GM19372 (cell line): ENCODE results near the gene REEP1.

Source experiments
- ATAC-seq: cut with Tn5 transposase; IDR thresholded peaks from one replicate; pipeline ENCODE4 v1.9.1; 2021; ENCODE audit warnings: mild to moderate bottlenecking, low read depth, moderate library complexity; ENCODE audit not compliant: unreplicated experiment

Gene REEP1, protein sequence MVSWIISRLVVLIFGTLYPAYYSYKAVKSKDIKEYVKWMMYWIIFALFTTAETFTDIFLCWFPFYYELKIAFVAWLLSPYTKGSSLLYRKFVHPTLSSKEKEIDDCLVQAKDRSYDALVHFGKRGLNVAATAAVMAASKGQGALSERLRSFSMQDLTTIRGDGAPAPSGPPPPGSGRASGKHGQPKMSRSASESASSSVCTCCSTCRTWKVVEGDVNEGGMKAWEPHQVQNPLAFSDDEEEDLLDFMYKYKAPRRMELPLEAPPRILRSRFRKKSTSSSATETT

DNA sequence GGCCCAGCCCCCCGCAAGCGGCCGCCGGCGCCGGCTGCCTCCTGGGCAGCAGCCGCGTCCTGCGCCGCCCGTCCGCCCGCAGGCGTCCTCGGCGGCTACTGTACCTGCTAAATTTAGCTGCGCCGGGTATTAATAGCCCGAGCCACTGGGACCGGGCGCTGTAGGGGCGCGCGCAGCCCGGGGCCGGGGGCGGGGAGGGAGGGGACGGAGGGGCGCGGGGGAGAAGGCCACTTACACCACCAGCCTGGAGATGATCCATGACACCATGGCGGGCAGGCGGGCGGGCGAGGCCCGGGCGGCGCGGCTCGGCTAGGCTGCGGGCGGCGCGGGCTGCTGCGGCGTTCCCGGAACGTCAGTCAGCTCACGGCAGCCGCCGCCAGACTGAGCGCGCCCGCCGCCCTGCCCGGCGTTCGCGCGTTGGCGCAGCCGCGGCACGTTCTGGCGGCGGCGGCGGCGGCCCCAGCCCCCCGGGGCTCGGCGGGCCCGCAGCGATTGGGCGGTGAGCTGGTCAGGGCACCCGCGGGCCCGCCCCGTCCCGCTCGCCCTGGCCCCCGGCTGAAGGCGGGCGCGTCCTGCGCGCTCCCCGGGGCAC is at the start of gene REEP1:
Gene REEP1 (minus strand): TSS at position 383 of the 592 bp plus-strand sequence. CDS start 116 bp downstream, at position 267.
- ATAC-seq: peak; percentile 70

DNA sequence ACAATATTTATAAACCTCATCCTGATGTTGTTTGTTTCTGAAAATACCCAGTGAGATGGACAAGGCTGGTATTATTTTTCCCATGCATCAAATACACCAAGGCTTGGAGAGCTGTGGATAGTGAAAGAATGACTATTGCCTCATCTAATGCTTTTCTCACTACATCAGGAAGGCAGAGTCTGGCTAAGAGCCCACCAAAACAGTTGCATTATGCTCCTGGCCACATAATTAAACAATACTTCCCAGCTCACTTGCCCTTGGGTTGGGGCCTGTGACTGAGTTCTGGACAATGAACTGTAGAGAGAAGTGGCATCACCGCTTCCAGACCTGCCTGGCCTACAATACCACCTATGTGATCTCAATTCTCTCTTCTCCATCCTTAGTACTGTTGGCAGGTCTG is 46.4 kb upstream of the REEP1 start:
- no peak for ATAC-seq

DNA sequence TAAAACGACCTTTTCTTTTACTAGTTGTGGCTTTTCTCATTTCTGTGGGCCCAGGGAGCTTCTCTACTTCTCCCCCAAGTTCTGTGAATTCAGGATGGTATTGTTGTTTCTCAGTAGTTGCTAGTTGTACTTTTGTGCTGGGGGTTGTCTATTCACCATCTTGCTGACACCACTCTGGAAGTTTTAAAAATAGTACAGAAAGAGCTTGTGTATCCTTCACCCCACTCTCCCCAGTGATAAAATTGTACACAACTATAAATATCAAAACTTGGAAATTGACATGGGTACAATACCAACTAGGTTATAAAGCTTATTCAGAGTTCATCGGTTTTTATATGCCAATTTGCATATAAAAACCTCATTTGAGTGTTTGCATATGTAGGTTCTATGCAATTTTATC is 45.3 kb upstream of the REEP1 start:
- no peak for ATAC-seq

DNA sequence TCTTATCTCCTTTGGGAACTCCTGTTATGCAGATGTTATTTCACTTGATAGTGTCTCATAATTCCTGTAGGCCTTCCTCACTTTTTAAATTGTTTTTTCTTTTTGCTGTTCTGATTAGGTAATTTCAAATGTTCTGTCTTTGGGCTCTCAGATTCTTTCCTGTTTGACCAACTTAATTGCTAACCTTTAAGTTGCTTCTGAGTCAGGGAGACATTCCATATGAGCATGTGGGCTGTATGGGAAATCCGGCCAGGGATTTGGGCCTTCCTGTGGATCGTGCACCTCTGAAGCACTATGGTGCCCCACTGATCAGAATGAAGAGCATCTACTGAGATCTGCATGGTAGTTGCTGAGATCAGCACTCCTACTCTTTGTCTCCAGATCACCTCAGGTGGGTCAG is 44.7 kb upstream of the REEP1 start:
- no peak for ATAC-seq

DNA sequence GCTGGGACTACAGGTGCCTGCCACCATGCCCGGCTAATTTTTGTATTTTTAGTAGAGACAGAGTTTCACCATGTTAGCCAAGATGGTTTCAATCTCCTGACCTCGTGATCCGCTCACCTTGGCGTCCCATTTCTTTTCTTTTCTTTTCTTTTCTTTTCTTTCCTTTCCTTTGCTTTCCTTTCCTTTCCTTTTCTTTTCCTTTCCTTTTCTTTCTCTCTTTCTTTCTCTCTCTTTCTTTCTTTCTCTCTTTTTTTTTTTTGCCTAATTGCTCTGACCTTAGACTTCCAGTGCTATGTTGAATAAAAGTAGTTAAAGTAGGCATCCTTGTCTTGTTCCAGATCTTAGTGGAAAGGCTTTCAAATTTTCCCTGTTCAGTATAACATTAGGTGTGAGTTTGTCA is 41.0 kb upstream of the REEP1 start:
- ATAC-seq: no peak

DNA sequence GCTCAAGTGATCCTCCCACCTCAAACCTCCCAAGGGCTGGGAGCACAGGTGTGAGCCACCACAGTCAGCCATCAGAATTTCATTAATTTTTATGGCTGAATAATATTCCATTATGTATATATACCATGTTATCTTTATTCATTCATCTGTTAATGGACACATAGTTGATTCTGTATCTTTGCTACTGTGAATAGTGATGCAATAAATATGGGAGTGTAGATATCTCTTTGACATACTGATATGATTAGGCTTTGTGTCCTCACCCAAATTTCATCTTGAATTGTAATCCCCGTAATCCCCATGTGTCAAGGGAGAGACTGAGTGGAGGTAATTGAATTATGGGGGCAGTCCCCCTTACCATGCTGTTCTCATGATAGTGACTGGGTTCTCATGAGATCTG is 38.2 kb upstream of the REEP1 start:
- no peak for ATAC-seq

DNA sequence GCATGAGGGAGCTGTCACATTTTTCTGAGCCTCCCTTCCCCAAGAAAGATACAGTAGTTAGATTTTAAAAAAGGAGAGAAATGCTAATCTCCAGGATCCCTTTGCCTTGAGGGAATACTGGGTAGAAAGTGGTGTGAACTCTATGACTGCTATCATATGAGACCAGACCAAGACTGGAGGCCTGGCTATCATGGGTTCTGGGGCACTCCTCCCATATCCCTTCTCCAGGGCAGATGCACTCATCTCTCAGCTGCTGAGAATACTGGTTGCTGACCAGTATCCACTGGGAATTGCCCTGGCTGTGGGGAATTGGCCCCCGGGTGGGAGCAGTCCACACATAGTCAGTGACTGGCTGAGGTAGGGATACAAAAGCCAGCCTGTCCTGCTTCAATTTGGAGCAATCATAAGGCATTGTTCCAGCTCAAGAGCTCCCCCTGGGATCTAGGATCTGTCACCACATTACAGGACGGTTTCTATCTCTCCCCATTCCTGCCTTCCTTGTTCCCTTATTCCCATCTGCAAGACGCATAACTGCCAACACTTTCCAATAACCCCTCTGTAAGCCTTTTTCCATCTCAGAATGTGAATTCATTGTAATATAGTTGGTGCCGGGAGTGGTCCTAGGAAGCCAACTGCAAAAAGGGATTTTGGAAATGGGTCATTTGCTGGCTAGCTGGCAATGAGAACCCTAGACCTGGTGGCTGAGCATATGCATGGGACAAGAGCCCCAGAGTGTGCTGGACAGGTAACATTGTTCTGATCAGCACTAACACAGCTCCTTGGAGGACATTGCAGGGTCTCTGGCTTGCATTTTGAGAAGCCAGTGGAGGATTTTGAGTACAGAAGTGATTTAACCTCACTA is 35.4 kb upstream of the REEP1 start:
- ATAC-seq: no peak

DNA sequence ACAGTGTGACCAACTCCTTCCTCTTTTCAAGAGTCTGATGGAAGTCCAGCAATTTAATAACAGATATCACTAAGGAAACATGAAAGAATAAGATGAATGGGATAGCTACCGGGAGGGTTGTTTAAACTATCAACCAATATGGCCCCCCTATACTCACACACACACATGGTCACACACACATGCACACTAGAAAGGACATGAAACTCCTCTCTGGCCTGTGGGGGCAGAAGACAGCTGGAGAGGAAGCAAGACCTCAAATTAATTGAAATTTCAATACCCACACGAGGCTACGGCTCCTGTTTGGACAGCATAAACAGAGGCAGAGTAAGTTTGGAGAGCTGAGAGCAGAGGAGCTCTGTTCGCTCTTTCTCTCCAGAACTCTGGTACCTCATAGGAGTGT is 34.7 kb upstream of the REEP1 start:
- no peak for ATAC-seq

DNA sequence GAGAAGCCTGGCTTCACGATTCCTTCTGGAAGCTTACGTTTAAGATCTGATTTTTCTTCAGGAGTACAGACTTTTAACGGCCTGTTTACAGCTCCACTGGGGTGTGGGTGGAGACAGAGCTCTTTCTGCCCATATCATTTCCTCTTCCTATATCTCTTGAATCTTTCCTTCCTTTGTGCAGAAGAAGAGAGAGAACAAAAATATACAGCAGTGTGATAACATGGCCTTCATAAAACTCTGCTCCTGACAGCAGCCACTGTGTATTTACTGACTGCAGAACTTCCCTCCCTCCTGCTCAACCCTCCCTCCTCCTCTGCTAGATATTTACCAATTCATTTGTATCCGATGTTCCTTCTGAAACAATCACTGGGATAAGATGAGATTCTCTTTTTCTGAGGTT is 34.1 kb upstream of the REEP1 start:
- no peak for ATAC-seq

DNA sequence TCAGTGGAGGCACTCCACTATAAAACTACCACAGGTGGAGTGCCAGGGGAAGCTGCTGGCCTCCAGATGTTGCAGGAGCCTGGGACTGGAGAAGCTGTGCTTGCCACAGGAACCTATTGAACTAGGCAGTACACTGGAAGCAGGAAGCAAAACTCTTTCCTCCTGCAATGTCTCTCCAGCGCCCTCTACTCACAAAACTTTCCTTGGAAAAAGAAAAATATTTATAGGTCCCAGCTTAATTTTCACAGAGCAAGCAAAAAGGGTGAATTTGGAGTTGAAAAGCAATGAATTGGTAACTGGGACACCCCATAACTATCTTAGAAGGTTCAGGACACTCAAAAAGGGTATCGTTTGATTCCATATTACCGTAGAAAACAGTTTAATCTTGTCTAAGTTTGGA is 33.2 kb upstream of the REEP1 start:
- ATAC-seq: no peak

DNA sequence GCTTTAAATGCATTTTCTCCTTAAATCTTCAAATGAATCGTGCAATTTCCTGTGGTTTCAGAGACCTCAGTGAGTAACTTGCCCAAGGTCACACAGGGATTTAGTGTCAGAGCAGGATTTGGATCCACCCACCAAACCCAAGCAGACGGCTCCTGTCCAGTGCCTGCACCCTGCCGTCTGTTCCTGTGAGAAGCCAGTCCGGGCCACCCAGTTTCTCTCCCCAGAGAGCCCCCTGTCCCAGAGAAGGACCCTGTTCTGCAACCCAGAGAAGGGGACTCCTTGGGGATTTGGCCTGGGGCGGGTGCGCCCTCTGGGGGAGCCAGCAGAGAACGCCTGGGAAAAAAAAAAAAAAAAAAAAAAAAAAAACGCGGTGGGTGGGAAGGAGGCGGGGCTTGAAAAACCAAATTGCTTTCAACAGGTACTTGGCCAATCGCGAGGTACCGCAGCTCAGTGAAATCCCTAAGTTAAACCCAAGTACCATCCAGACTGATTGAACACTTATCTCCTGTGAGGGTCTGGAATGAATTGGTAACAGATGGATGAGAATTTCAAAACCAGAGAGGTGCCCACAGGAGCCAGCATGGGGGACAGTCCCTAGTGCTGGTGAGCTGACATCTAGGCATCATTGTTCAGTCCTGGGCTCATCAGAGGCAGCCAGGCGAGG is 30.9 kb upstream of the REEP1 start:
- no peak for ATAC-seq

DNA sequence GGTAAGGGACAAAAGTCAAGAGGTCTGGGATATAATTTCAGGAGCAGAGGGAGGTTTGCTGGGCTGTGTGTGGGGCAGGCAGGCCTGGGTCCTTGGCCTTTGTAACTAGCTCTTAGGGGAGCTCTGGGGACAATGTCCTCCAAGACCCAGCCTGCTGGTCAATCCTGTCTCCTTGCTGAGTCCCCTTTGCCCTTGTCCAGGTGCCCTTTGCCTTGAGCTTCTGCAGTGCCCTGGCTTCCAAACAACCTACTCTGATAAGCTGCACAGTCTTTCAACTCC is 30.0 kb upstream of the REEP1 start:
- no peak for ATAC-seq

DNA sequence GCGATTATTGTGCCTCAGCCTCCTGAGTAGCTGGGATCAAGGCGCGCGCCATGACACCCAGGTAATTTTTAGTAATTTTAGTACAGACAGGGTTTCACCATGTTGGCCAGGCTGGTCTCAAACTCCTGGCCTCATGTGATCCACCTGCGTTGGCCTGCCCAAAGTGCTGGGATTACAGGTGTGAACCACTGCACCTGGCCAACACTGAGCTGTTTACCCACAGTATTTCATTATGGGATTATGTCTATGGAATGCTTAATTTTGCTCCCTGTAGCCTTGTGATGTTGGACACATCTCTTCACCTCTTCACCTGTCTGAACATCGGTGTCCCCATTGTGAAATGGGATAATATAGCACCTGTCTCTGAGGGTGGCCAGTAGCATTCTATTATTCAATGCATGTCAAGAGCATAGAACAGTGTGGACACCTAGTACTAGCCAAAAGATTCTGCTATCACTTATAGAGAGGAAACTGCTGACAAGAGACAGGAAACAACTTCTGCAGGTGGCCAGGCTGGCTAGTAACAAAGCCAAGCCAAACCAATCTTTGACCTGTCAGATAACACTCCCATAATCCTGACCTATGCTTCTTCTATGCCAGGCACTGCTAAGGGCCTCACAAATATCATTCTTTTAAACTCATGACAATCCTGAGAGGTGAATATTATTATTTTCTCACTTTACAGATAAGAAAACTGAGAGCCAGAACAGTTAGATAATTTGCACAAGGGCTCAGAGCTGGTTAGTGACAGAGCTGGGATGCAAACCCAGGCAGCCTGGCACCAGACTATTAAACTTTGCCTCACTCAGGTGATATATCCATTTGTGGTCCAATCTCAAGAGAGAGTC is 29.4 kb upstream of the REEP1 start:
- no peak for ATAC-seq

DNA sequence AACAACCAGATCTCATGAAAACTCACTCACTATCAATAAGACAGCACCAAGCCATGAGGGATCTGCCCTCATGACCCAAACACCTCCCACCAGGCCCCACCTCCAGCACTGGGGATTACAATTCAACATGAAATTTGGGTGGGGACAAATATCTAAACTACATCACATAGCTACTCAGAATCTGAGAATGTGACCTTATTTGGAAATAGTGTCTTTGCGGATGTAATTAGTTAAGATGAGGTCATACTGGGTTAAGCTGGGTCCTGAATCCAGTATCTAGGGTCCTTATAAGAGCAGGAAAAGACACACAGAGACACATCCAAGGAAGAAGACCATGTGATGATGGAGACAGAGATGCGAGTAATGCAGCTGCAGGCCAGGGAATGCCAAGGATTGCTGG is 27.5 kb upstream of the REEP1 start:
- ATAC-seq: no peak

DNA sequence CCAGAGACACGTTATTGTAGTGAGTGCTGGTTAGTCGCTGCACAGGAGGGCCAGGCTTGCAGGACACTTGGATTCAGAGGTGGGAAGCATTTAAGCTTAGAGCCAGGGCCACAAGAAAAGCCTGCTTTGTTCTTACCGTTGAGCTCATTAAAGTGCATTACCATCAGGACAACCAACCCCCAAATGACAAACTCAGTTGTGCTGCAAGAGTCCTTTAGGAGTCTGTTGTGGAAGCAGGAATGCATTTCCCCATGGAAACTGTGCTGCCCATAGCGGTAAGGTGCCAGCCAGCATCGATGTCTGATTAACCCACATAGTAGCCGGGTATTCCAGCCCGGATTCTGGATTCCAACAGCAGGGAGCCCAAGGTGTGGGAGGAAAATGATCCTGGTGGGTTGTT is 23.4 kb upstream of the REEP1 start:
- no peak for ATAC-seq

DNA sequence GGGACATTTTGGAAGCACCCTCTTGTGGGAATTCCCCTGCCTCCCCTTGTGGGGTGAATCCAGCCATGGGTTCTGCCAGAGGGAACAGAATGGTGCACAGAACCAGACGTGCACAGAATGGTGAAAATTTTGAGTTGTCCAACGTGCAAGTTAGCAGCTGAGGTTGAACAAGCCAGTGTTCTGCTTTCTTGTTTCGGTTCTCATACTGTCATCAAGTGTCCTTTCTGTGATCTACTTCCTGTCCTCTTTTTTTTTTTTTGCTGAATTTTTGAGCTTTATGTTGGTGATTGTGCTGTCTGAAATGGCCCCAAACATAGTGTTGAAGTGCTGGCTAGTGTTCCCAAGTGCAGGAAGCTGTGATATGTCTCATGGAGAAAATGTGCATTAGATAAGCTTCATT is 21.5 kb upstream of the REEP1 start:
- peak; percentile 87 for ATAC-seq

DNA sequence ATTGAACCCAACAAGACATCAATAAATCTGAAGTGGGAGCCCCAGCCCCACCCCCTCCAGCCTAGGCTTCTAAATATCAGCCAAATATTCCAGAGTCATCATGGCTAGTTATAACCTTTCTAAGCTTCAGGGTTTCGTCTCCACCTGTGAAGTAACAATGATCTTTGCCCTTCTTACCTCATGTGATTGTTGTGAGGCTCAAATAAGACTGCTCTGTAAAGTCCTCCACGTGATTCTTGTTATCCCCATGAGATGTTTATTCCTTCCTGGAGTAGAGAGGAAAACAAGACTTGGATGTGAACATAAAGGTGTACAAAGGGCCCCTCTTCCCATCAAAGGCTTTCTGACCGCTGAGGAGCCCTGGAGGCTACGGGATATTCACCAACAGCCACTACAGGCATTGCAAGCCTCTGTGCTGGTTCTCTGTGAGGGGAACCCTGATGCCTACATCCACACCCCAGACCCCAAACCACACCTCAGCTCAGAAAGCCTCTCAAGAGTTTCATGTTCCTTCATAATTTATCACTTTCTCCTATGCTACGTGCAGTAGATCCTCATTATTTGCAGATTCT is 20.1 kb upstream of the REEP1 start:
- no peak for ATAC-seq

DNA sequence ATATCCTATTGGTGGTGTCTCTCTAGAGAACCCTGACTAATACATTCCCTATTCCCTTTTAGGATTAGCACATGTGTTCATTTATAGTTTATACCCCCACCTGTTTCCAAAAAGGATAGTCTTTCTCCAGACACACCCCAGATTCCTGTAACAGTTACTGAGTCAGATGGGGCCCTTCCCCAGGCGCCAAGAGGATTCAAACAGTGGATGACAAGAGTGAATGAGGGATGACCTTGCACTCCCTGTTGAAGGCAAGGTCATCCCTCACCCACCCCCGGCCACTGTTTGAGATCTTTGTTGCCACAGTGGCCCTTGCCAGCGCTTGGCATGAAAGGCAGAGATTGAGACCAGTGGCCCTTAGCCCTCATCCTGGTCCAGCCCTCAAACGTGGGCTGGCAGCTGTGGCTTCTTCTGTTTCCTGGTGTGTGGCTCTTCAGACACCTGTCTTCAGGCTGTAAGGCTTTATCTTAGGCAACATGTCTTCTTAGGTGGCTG is 15.3 kb upstream of the REEP1 start:
- ATAC-seq: no peak

DNA sequence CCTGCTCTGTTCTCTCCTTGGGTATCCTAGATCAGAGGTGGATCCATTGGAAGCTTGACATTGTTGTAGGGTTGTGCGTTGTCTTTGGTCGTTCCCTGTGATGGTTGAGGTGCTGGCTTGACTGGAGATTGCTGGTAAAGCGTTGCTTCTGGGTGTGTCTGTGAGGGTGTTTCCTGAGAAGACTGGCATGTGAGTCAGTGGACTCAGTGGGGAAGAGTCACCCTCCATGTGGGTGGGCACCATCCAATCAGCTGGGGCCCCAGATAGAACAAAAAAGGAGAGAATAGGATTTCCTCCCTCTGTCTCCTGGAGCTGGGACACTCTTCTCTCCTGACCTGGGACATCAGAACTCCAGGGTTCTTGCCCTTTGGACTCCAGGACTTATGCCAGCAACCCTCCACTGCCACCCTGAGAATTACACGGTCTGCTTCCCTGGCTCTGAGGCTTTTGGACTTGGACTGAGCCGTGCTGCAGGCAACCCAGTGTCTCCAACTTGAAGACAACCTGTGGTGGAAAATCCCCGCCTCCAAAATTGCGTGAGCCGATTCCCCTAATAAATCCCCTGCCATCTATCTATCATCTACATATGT is 14.8 kb upstream of the REEP1 start:
- no peak for ATAC-seq

DNA sequence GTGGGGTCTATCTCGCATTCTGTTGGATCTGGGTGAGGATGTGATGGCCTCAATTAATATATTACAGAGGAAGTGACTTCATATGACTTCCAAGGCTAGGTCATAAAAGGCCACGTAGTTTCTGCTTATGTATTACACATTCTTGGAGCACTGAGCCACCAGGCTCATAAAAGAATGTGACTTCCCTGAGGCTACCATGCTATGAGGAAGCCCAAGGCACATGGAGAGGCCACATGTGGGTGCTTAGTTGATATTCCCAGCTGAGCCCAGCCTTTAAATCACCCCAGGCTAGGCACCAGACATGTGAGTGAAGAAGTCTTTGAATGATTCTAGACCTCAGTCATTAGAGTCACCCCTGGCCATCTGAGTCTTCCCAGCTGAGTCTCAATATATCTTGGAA is 13.3 kb upstream of the REEP1 start:
- ATAC-seq: no peak
